ENCODE results near the gene SMARCA2.

The SMARCA2 gene

GRCh38 chr9:2093920-2094597 lies 78.9 kb downstream of the SMARCA2 start:
- DNase-seq (ENCODE audit: low spot score), result peak; percentile 36

GRCh38 chr9:2096376-2096970 lies 81.3 kb downstream of the SMARCA2 start:
- DNase-seq (ENCODE audit: low spot score), result peak; percentile 49

- no peak for DNase-seq (ENCODE audit: low spot score)
Observed at GRCh38 chr9:2106666-2107065, 91.5 kb downstream of the SMARCA2 start.

- DNase-seq (ENCODE audit: low spot score), result no peak
Observed at GRCh38 chr9:2107906-2108451, 92.8 kb downstream of the SMARCA2 start.

DNA sequence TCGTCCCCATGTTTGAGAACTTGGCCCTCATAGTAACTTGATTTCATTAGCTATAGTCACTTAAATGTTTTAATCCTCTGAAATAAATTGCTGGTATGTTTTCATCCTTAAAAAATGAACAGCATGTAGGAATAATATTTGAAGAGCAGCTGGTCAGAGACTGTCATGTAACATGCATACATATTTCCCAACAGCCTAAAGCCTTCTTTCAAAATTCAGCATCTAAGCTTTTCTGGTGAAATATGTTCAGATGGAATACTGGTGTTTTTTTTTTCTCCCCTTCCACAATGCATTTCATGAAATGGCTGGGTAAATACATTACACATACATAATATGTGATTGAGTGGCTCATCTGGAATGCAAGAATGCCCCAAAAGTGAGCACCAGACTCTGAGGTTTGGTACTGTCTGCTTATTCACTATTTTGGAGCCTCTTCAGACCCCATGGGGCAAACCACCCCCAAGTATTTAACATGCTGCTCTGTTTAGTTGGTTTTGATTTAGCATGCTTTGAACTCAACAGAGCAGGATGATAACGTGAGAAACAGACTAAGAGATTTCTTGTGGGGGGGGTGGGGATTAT lies 94.0 kb downstream of the SMARCA2 start:
- DNase-seq (ENCODE audit: low spot score), result no peak

DNA sequence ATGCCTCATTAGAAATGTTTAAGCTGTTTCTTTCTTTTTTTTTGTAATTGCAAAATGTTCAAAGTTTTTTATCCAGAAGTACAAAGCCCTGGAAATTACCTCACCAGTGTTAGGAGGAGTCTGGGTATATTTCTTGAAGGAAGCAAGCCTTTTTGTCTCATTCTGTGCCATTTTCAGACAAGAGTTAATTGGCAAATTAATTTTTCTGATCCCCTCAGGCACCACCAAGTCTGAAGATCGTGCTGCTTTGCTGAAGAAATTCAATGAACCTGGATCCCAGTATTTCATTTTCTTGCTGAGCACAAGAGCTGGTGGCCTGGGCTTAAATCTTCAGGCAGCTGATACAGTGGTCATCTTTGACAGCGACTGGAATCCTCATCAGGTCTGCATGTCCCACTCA lies 94.9 kb downstream of the SMARCA2 start:
- DNase-seq (ENCODE audit: low spot score), result no peak

DNA sequence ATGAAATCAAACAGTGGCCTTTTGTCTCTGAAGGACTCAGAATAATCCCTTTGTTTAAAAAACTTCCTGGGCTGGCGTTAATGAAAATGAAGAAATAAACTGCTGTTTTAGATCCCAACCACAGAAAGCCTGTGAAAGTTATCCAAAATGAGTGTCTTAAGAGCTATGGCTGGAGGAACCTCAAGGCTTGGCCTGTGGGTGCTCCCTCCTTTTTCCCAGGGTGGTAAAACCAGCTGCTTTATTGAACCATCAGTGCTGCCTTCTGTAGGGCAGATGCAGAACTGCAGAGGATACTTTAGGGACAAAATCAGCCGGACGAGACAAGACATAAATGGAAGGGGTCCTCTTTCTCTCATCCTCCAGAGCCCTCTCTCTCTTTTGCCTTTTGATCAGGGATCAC lies 100.9 kb downstream of the SMARCA2 start:
- DNase-seq (ENCODE audit: low spot score), result no peak

DNA sequence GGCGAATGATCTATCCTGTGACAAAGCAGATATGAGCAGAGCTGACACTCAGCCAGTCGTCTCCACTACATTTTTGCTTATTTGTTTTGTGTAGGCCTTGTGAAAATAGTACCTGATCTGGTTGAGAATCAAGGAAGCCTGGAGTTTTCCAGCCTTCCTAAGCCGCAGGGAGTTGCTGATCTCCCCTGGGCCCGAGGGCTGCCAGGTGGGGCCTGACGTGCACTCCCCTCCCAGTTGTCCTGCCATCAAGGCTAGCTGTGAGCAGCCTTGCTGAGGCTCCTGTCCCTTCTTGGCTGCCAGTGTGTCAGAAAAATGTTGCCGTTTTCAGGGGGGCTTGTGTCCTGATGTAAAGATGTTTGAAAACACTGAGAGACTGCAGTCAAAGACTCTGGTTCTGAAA lies 102.4 kb downstream of the SMARCA2 start:
- DNase-seq (ENCODE audit: low spot score), result no peak

DNA sequence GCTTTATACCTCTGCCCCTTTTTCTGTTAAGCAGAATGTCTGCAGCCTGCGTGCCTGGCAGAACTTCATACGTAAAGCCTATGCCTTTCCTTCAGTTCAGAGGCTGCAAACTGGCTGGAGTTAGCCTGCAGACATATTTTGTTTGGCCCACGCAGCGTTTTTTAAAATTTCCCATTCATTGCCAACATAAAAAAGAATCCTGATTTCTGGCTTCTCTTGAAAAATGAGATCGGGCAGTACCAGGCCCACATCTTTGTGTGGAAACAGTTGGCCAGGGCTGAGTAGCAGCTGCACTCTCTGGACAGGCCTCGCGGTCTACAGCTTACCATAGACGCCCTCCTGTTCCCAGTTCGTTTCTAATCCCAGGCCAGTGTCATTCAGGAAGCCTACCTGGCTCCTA lies 104.4 kb downstream of the SMARCA2 start:
- DNase-seq (ENCODE audit: low spot score), result no peak

DNA sequence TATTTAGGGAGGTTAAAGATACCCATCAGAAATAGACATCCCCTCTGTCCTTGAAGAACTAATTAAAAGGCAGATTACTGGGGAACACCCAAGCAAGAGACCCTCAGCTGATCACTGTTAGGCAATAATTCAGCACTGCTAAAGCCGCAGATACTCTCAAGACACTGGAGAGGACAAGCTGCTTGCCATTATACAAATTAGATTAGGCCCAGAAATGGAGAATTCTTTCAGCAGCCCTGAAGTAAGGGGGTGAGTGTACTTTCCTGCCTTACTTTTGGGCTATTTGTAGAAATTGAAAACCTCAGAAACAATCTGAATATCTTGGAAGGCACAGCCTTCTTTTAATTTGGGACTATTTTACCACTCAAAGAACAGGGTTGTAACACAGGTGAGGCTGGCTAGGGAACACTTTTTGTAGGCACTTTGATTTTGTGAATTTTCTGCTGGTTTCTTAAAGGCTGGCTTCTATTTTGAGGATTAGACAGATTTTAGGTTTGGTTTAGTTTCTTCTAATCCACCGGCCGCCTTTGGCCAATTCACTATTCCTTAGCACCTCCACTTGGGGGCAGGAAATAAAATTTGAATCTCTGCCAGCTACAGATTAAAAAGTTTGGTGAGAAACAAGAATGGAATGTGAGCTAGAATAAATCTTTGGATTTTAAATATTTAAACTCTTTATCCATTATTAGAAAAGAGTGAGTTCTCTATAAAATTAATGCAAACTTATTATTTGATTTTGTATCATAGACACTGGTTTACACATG lies 106.0 kb downstream of the SMARCA2 start:
- no peak for DNase-seq (ENCODE audit: low spot score)

GRCh38 chr9:2122299-2122698 lies 107.2 kb downstream of the SMARCA2 start:
- DNase-seq (ENCODE audit: low spot score), result no peak

DNA sequence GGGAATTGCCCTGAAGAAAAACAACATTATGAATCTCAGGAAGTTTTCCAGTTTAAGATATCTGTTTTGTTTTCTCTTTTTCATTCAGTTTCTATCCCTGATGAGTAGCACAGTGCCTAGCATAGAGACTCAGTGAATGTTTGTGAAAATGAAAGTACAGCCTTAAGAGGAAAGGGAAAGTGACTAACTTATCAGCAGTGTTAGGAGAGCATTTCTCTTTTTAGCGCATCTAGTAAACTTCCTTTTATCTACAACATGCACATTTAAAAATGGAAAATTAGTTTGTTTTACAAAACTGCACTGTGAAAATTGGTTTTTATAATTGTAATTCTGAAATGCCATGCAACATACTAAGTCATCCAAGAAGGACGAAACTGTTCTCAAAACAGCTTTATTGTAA lies 110.8 kb downstream of the SMARCA2 start:
- no peak for DNase-seq (ENCODE audit: low spot score)

GRCh38 chr9:2126331-2126803 lies 111.2 kb downstream of the SMARCA2 start:
- DNase-seq (ENCODE audit: low spot score), result no peak

DNA sequence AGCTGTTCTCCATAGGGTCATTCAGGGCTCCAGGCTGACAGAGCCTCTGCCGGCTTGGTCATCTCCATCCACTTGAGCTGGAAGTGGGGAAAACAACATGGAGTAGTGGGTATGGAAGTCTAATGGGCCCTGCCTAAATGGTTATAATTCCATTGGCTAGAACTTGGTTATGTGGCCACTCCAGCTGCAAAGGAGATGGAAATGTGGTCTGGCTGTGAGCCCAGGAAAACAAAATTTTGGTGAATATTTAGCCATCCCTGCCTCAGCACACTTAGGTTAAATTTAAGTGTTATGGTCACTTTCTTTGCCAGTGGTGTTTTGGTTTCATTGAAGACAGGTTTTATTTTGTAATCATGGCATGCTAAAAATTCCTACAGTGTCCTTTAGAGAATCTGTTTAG lies 112.3 kb downstream of the SMARCA2 start:
- no peak for DNase-seq (ENCODE audit: low spot score)

- no peak for DNase-seq (ENCODE audit: low spot score)
Observed at GRCh38 chr9:2128141-2128540, 113.0 kb downstream of the SMARCA2 start.

GRCh38 chr9:2128618-2129017 lies 113.5 kb downstream of the SMARCA2 start:
- no peak for DNase-seq (ENCODE audit: low spot score)

GRCh38 chr9:2130941-2131340 lies 115.8 kb downstream of the SMARCA2 start:
- no peak for DNase-seq (ENCODE audit: low spot score)

- no peak for DNase-seq (ENCODE audit: low spot score)
Observed at GRCh38 chr9:2132484-2133082, 117.4 kb downstream of the SMARCA2 start.

DNA sequence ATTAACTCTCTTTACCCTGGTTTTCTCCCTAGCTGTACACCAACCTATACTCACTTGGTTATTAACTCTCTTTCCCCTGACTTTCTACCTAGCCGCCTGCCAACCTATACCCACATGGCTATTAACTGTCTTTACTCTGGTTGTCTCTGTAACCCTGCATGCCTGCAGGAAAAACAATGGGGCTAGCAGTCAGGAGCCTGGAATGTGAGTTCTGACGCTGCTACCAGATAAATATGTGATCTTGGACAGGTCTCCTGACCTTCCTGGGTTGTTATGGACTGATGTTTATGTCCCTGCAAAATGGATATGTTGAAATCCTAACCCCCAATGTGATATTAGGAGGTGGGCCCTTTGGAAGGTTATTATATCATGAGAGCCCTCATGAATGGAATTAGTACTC lies 119.2 kb downstream of the SMARCA2 start:
- DNase-seq (ENCODE audit: low spot score), result no peak

GRCh38 chr9:2138646-2139045 lies 123.5 kb downstream of the SMARCA2 start:
- no peak for DNase-seq (ENCODE audit: low spot score)

- DNase-seq (ENCODE audit: low spot score), result no peak
Observed at GRCh38 chr9:2140600-2141223, 125.6 kb downstream of the SMARCA2 start.

GRCh38 chr9:2142212-2142611 lies 127.1 kb downstream of the SMARCA2 start:
- no peak for DNase-seq (ENCODE audit: low spot score)

Data from putamen (tissue), 1 donor.